Activated CD8-positive, alpha-beta T cell treated with anti-CD3 and anti-CD28 coated beads for 36 hours (primary cell): ENCODE measurements around the gene EIF4B. TPM values are rescaled to one million over a fixed set of nuclear protein-coding genes. Genes with fewer than 3 reads are reported as not detected.

Experiments
- microRNA-seq: library from miRNA; unstranded; fragments of <30 nt; microRNA quantifications from one replicate; pipeline ENCODE4 v1.2.0, GENCODE V29; 2022; ENCODE audit warnings: borderline microRNAs expressed, borderline replicate concordance
- total RNA-seq, 2 experiments: library from RNA; stranded (reverse); gene quantifications; one replicate each; pipeline ENCODE4 v1.2.3, GENCODE V29; 2021

EIF4B gene
- total RNA-seq, 2 experiments from 2014 or later, result 789 to 814 TPM

Small RNAs within 50 kb of the gene (microRNA-seq; reads per million reads assigned to microRNA genes)
- not detected for gene MIR6757

Other genes with a start within 250 kb of the EIF4B start
- not detected for gene KRT76, start 229.1 kb upstream of the EIF4B start, total RNA-seq
- not detected for gene KRT3, start 210.3 kb upstream of the EIF4B start, total RNA-seq
- gene KRT4, start 192.3 kb upstream of the EIF4B start, total RNA-seq, result under 1 TPM; 0.11 to 0.16 TPM
- gene KRT79, start 172.1 kb upstream of the EIF4B start, total RNA-seq, result 1 to 10 TPM in 1 of 2 experiments, under 1 TPM in 1; 0.87 to 1.6 TPM
- gene KRT78, start 157.5 kb upstream of the EIF4B start, total RNA-seq, result not detected
- gene KRT8, start 101.4 kb upstream of the EIF4B start, total RNA-seq, result under 1 TPM; 0.29 to 0.40 TPM
- 1 to 10 TPM; 3.4 to 4.9 TPM for gene KRT18, start 57.3 kb upstream of the EIF4B start, total RNA-seq
- 1 to 10 TPM; 1.1 to 1.6 TPM for gene TNS2, start 43.6 kb downstream of the EIF4B start, total RNA-seq
- gene SPRYD3, start 72.9 kb downstream of the EIF4B start, total RNA-seq, result 10 to 100 TPM; 24.8 to 25.0 TPM
- gene IGFBP6, start 91.2 kb downstream of the EIF4B start, total RNA-seq, result 1 to 10 TPM; 2.0 to 2.3 TPM
- 1 to 10 TPM; 5.3 to 6.7 TPM for gene SOAT2, start 97.0 kb downstream of the EIF4B start, total RNA-seq
- gene ZNF740, start 174.3 kb downstream of the EIF4B start, total RNA-seq, result 10 to 100 TPM; 31.3 to 35.9 TPM
- gene CSAD, start 174.5 kb downstream of the EIF4B start, total RNA-seq, result 10 to 100 TPM; 13.8 to 18.6 TPM
- 100 to 1,000 TPM; 121 to 137 TPM for gene ITGB7, start 200.8 kb downstream of the EIF4B start, total RNA-seq
- 10 to 100 TPM; 19.7 to 20.3 TPM for gene RARG, start 225.8 kb downstream of the EIF4B start, total RNA-seq